HCT116 (cell line): ENCODE measurements around the gene MBD6. TPM values are rescaled to one million over a fixed set of nuclear protein-coding genes. Genes with fewer than 3 reads are reported as not detected.

Experiments used
- ATAC-seq: fragments of 200-7000 bp; cut with Tn5 transposase; 2 replicates; pipeline ENCODE4 v1.9.1; 2020; ENCODE audit warnings: mild to moderate bottlenecking, moderate library complexity
- BruUV-seq: library from RNA; stranded (reverse); fragments of 400-500 nt; replicated peaks from 2 replicates; lab custom pipeline; 2021; lab: Mats Ljungman, UMichigan
- CTCF ChIA-PET: fragments of 300-600 bp; sonication (Branson Sonifier 250); formaldehyde crosslinking; loops from one replicate; lab custom pipeline; 2021; ENCODE audit warnings: antibody characterized with exemption; lab: Charles Lee
- POLR2A ChIA-PET: fragments of 300-600, 350-600 bp; sonication (Branson Sonifier 250); formaldehyde crosslinking; loops from one replicate; lab custom pipeline; 2021; ENCODE audit warnings: antibody characterized with exemption; lab: Charles Lee
- RAD21 ChIA-PET, 2 experiments: fragments of 300-600 bp; sonication (Branson Sonifier 250); formaldehyde crosslinking; loops; one replicate each; lab custom pipeline; 2023; ENCODE audit warnings: low total read pairs in 2 of 2; ENCODE audit not compliant: uncharacterized antibody in 2 of 2, unreplicated experiment in 2 of 2, low non-redundant PET in 1 of 2; lab: Charles Lee
- DNase-seq: peaks from one replicate; pipeline ENCODE4 v3.0.0-alpha.2; 2010; ENCODE audit warnings: low read depth, low spot score
- H2AFZ ChIP-seq: fragments of 200-600 bp; shearing (Covaris generic), sonication (generic); 2 replicates; pipeline ENCODE4 v1.6.1; 2017; ENCODE audit warnings: low read depth, mixed run types, mixed read lengths, antibody characterized with exemption, low read length; ENCODE audit not compliant: poor library complexity, severe bottlenecking
- H3K27ac ChIP-seq: 2 replicates; pipeline ENCODE4 v1.5.1; 2012; ENCODE audit warnings: low read depth, low read length
- H3K27me3 ChIP-seq: fragments of 200-600 bp; sonication (generic); 2 replicates; pipeline ENCODE4 v1.6.1; 2016; ENCODE audit warnings: mixed run types, low read length, mixed read lengths; ENCODE audit not compliant: insufficient read depth
- H3K36me3 ChIP-seq, 2 experiments: fragments of 200-500 bp in 1 of 2; fragments of 200-600 bp in 1 of 2; sonication (Bioruptor generic) in 1 of 2; sonication (generic) in 1 of 2; 2 replicates each; pipeline versions ENCODE4 v1.5.1 to v1.6.1; 2014 to 2016; ENCODE audit warnings: low read length in 2 of 2, inconsistent platforms in 1 of 2, mixed read lengths in 1 of 2, mixed run types in 1 of 2; ENCODE audit not compliant: insufficient read depth in 2 of 2, control insufficient read depth in 1 of 2
- H3K4me1 ChIP-seq, 2 experiments: fragments of 200-600 bp in 1 of 2; sonication (generic) in 1 of 2; 2 replicates each; pipeline versions ENCODE4 v1.5.1 to v1.6.1; 2012 to 2017; ENCODE audit warnings: low read length in 2 of 2, inconsistent platforms in 1 of 2, mild to moderate bottlenecking in 1 of 2, mixed read lengths in 1 of 2, mixed run types in 1 of 2, moderate library complexity in 1 of 2; ENCODE audit not compliant: insufficient read depth in 2 of 2, control insufficient read depth in 1 of 2
- H3K4me2 ChIP-seq: fragments of 200-600 bp; sonication (generic); 2 replicates; pipeline ENCODE4 v1.6.1; 2017; ENCODE audit warnings: mixed run types, low read length, mixed read lengths
- H3K4me3 ChIP-seq, 2 experiments: fragments of 200-600 bp in 1 of 2; sonication (generic) in 1 of 2; replicated peaks in 1 of 2; 2 replicates each; pipeline ENCODE4 v1.5.1; 2011 to 2016; ENCODE audit warnings: low read length in 2 of 2, control low read depth in 1 of 2, low read depth in 1 of 2, mild to moderate bottlenecking in 1 of 2, mixed read lengths in 1 of 2, mixed run types in 1 of 2
- H3K79me2 ChIP-seq: fragments of 200-600 bp; sonication (generic); 2 replicates; pipeline ENCODE4 v1.6.1; 2017; ENCODE audit warnings: mild to moderate bottlenecking, mixed run types, low read length, moderate library complexity, mixed read lengths; ENCODE audit not compliant: insufficient read depth
- H3K9ac ChIP-seq: fragments of 200-600 bp; sonication (generic); 2 replicates; pipeline ENCODE4 v1.6.1; 2016; ENCODE audit warnings: low read length, mixed read lengths
- H3K9me2 ChIP-seq: fragments of 200-600 bp; sonication (generic), shearing (Covaris generic); 2 replicates; pipeline ENCODE4 v1.6.1; 2017; ENCODE audit warnings: mixed run types, mild to moderate bottlenecking, moderate library complexity; ENCODE audit not compliant: insufficient read depth
- H3K9me3 ChIP-seq, 2 experiments: fragments of 200-500 bp in 1 of 2; fragments of 200-600 bp in 1 of 2; sonication (Bioruptor generic) in 1 of 2; sonication (generic) in 1 of 2; 2 replicates each; pipeline ENCODE4 v1.6.1; 2014 to 2017; ENCODE audit warnings: low read length in 2 of 2, mixed read lengths in 2 of 2, inconsistent platforms in 1 of 2, low read depth in 1 of 2, mild to moderate bottlenecking in 1 of 2, mixed run types in 1 of 2, moderate library complexity in 1 of 2; ENCODE audit not compliant: control insufficient read depth in 1 of 2, insufficient read depth in 1 of 2
- H4K20me1 ChIP-seq: fragments of 200-600 bp; sonication (generic), shearing (Covaris generic); 2 replicates; pipeline ENCODE4 v1.6.1; 2017; ENCODE audit warnings: mixed run types, mild to moderate bottlenecking, moderate library complexity; ENCODE audit not compliant: insufficient read depth
- RAD21 ChIP-seq: IDR thresholded peaks from 2 replicates; pipeline ENCODE4 v1.6.1; 2012; ENCODE audit warnings: low read depth, mild to moderate bottlenecking
- ZFX ChIP-seq: fragments of 450-650 bp; IDR thresholded peaks from 2 replicates; pipeline ENCODE4 v1.6.1; 2017
- intact Hi-C: fragments of 100-400 bp; cut with micrococcal nuclease; formaldehyde crosslinking; loops from 2 replicates; pipeline ENCODE4 v1.10.0; 2022
- total RNA-seq: library from RNA; stranded (reverse); gene quantifications from one replicate; pipeline ENCODE4 v1.2.1, GENCODE V29; 2021; ENCODE audit not compliant: unreplicated experiment
- TF ChIP-seq, protein P1 (sequence below): IDR thresholded peaks from 2 replicates; pipeline ENCODE4 v1.6.1; 2011; ENCODE audit warnings: mild to moderate bottlenecking, low read length, moderate library complexity; ENCODE audit not compliant: insufficient replicate concordance; ENCODE audit errors: extremely low read depth

Gene MBD6
- total RNA-seq, 1 experiment from 2014 or later = 70.1 TPM

DNA sequence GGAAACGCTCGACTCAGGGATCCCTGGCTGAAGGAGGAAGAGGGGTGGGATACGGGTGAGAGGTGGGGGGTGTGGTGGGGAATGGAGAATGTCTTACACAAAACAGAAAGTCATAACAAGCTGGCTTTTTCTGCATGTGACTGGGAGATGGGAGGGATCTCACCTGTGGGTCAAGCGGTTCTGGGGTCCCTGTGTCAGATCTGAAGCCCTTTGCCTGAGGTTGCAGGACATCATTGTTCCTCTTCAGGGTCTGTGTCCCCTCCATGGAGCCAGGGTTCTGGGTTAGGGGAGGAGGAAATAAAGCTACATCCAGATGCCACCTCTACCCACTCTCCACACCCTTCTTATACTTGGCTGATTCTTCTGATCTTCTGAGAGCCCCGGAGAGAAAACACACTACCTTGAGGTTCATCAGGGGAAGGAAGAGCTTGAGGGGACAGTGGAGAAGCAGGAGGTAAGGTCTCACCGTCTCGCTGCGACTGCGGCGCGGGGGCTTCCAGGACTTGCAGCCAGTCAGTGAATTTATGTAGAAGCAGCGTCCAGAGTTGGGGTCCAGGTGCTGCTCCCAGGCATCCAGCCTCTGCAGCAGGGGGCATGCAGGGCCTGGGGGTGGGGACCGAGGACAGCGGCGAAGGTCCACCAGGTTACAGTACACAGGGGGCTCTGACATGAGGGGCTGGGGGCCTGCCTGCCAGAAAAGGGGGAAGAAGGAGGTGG, 45.5 kb upstream of the MBD6 start:
- H3K79me2 ChIP-seq = no peaks in the 10 kb centered on the region
- intact Hi-C loops = no loop called here
- no peak for TF ChIP-seq ZFX
- TF ChIP-seq, protein P1, sequence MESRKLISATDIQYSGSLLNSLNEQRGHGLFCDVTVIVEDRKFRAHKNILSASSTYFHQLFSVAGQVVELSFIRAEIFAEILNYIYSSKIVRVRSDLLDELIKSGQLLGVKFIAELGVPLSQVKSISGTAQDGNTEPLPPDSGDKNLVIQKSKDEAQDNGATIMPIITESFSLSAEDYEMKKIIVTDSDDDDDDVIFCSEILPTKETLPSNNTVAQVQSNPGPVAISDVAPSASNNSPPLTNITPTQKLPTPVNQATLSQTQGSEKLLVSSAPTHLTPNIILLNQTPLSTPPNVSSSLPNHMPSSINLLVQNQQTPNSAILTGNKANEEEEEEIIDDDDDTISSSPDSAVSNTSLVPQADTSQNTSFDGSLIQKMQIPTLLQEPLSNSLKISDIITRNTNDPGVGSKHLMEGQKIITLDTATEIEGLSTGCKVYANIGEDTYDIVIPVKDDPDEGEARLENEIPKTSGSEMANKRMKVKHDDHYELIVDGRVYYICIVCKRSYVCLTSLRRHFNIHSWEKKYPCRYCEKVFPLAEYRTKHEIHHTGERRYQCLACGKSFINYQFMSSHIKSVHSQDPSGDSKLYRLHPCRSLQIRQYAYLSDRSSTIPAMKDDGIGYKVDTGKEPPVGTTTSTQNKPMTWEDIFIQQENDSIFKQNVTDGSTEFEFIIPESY = no peak
- TF ChIP-seq RAD21 = no peak
- TF ChIP-seq, all 23 proteins: peak for 0
- Histone ChIP-seq H2AFZ (no peak overlapping the region), H3K9ac (no peak overlapping the region), H4K20me1 (no peaks in the 10 kb centered on the region), H3K9me3 (no peaks in the 10 kb centered on the region), H3K4me1 (peaks cover 0 to 16% of the 10 kb centered on the region in 2 experiments; a peak in 2 of 4 replicates), H3K27ac (no peak overlapping the region), H3K36me3 (no peaks in the 10 kb centered on the region), H3K4me3 (no peak overlapping the region), H3K9me2 (no peaks in the 10 kb centered on the region), H3K27me3 (peaks cover 27% of the 10 kb centered on the region), H3K4me2 (no peak overlapping the region)
- ATAC-seq (no peak), DNase-seq (no peak)
- RAD21 ChIA-PET = no interaction called here
- CTCF ChIA-PET = interaction anchor here (1.1 kb wide), 2 partner anchors 18 to 22 kb away, joined by 3 read pairs; partner anchors contain the start of genes GLI1 and INHBE
- POLR2A ChIA-PET = no interaction called here
- no TSS peak for BruUV-seq
